Chondrocyte (in vitro differentiated cells): ENCODE data around the gene SORL1-AS1.

Experiments used
- DNase-seq: peaks from one replicate; pipeline ENCODE4 v3.0.0; 2021; ENCODE audit warnings: mixed read lengths, low spot score
- H3K27ac Mint-ChIP-seq: one replicate; pipeline ENCODE4 v1.8.0; 2021; ENCODE audit warnings: mild to moderate bottlenecking, moderate library complexity, mixed read lengths; ENCODE audit not compliant: unreplicated experiment
- H3K27me3 Mint-ChIP-seq: 2 replicates; pipeline ENCODE4 v1.8.0; 2021; ENCODE audit warnings: low read depth, mixed read lengths
- H3K36me3 Mint-ChIP-seq: 2 replicates; pipeline ENCODE4 v1.8.0; 2021; ENCODE audit warnings: low read depth, mixed read lengths
- H3K4me1 Mint-ChIP-seq: 2 replicates; pipeline ENCODE4 v1.8.0; 2021; ENCODE audit warnings: low read depth, mild to moderate bottlenecking, mixed read lengths
- H3K4me3 Mint-ChIP-seq: one replicate; pipeline ENCODE4 v1.8.0; 2021; ENCODE audit warnings: mild to moderate bottlenecking, moderate library complexity, mixed read lengths; ENCODE audit not compliant: unreplicated experiment
- H3K9me3 Mint-ChIP-seq: 2 replicates; pipeline ENCODE4 v1.8.0; 2021; ENCODE audit warnings: low read depth, mixed read lengths
- TF ChIP-seq, protein P1 (sequence below): fragments of 200-600 bp; sonication (generic); IDR thresholded peaks from 2 replicates; pipeline ENCODE4 v1.5.0; 2021; ENCODE audit warnings: antibody characterized with exemption, mild to moderate bottlenecking, moderate library complexity

The SORL1-AS1 gene

DNA sequence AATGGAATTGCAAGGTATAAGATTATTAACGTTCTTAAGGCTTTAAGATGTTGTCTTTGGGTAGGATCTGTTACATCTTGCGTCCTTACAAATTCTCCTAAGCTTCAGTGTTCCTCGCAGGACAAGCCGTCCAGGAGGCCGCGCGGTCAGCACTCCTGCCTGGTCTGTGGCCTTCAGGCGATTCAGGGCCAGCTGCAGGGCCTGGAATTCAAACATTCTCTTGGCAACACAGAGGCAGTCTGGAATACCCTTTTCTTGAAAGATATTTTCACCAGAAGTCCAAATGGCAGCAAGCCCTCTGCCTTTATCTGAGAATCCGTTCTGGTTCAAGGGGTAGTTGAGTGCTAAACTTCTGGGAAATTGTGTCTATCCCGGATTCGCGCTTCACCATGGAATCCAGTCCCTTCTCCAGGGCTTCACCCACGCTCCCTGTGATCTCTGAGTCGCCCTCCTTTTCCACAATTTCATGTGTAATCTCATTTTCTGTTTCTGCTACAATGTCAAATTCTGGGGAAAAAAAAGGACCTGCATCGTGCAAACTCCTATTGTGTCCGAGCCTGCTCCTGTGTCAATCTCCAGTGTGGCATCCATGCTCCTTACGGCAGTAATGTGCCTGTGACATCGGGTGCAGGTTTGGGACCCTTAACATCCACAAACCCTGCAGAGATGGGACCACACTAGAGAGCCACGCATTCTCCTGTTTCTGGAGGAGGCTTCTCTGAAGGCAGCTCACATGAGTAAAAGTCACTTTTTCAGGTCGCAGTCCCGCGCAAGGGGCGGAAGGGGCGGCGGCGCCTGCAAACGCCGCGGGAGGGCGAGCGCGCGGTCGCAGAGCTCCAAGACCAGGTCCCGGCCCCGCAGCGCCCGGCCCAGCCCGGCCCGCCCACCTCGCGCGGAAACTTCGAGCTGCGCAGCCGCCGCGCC, 26.0 kb downstream of the SORL1-AS1 start:
- no peak for DNase-seq
- Mint-ChIP-seq H3K27ac (no peak overlapping the region), H3K4me1 (peaks cover 4% of the 10 kb centered on the region), H3K27me3 (peaks cover 61% of the 10 kb centered on the region), H3K9me3 (no peaks in the 10 kb centered on the region), H3K36me3 (peaks cover 5% of the 10 kb centered on the region), H3K4me3 (peak overlapping the region; percentile 53)
- TF ChIP-seq, protein P1, sequence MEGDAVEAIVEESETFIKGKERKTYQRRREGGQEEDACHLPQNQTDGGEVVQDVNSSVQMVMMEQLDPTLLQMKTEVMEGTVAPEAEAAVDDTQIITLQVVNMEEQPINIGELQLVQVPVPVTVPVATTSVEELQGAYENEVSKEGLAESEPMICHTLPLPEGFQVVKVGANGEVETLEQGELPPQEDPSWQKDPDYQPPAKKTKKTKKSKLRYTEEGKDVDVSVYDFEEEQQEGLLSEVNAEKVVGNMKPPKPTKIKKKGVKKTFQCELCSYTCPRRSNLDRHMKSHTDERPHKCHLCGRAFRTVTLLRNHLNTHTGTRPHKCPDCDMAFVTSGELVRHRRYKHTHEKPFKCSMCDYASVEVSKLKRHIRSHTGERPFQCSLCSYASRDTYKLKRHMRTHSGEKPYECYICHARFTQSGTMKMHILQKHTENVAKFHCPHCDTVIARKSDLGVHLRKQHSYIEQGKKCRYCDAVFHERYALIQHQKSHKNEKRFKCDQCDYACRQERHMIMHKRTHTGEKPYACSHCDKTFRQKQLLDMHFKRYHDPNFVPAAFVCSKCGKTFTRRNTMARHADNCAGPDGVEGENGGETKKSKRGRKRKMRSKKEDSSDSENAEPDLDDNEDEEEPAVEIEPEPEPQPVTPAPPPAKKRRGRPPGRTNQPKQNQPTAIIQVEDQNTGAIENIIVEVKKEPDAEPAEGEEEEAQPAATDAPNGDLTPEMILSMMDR = peak; percentile 30

DNA sequence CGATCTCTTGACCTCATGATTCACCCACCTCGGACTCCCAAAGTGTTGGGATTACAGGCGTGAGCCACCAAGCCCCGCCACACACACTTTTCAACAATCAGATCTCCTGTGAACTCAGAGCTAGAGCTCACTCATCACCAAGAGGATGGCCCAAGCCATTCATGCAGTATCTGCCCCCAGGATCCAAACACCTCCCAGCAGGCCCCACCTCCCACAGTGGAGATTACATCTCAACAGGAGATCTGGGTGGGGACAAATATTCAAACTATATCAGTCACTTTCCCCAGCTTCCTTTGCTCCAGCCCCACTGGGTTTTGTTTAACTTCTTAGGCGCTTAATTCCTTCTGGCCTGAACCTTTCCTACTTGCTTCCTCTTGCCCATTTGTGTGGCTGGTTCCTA, 26.9 kb downstream of the SORL1-AS1 start:
- DNase-seq = no peak
- Mint-ChIP-seq H3K4me3 (no peak overlapping the region), H3K4me1 (peaks cover 4% of the 10 kb centered on the region), H3K9me3 (no peaks in the 10 kb centered on the region), H3K27ac (no peak overlapping the region), H3K36me3 (peaks cover 5% of the 10 kb centered on the region), H3K27me3 (peaks cover 65% of the 10 kb centered on the region)
- TF ChIP-seq, protein P1 = no peak

DNA sequence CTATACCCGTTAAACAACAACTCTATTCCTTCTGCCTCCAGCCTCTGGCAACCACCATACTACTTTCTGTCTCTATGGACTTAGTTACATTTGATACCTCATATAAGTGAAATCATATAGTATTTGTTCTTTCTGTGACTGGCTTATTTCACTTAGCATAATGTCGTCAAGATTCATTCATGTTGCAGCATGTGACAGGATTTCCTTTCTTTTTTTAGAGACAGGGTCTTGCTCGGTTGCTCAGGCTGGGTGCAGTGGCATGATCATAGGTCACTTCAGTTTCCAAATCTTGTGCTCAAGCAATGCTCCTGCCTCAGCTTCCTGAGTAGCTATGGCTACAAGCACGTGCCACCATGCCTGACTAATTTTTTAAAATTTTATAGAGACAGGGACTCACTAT, 30.1 kb downstream of the SORL1-AS1 start:
- Mint-ChIP-seq H3K27ac (no peak overlapping the region), H3K27me3 (peaks cover 65% of the 10 kb centered on the region), H3K36me3 (peaks cover 5% of the 10 kb centered on the region), H3K4me3 (no peak overlapping the region), H3K9me3 (no peaks in the 10 kb centered on the region), H3K4me1 (peaks cover 4% of the 10 kb centered on the region)
- TF ChIP-seq, protein P1 = no peak
- no peak for DNase-seq

DNA sequence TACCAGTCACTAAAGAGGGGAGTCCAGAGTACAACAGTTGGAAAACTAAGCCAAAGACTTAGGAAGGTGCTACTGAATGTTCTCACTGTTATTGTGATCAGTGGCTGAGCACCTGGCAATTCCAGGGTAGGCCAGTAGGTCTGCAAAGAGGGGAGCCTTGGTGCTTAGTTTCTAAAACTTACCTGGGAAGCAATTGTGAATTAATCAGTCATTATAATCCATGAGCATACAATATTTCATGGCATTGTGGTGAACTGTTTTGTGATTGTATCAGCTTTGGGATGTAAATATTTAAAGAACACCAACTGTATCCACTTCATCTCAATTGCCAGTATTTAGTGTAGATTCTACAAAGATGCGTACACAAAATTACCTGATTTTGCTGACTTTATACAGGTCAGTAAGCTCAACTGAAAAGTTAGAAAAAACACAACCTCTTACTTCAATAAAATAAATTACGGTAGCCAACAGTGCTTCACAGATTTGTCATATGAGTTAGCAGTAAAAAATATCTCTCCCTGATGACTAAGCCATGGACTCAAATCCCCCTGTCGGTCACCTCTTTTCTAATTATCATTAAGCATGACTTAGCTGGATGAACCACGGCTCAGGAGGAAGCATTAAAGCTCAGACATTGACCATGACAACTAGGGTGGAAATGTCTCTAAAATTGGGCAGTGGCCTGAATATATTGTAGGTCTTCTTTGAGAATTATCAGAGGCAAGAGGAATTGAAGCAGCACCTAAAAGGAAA, 31.4 kb downstream of the SORL1-AS1 start:
- H3K36me3 Mint-ChIP-seq = peaks cover 5% of the 10 kb centered on the region
- peaks cover 10% of the 10 kb centered on the region for H3K4me1 Mint-ChIP-seq
- H3K27me3 Mint-ChIP-seq = peaks cover 59% of the 10 kb centered on the region
- no peak overlapping the region for H3K27ac Mint-ChIP-seq
- TF ChIP-seq, protein P1 = no peak
- H3K4me3 Mint-ChIP-seq = no peak overlapping the region
- no peaks in the 10 kb centered on the region for H3K9me3 Mint-ChIP-seq
- no peak for DNase-seq

DNA sequence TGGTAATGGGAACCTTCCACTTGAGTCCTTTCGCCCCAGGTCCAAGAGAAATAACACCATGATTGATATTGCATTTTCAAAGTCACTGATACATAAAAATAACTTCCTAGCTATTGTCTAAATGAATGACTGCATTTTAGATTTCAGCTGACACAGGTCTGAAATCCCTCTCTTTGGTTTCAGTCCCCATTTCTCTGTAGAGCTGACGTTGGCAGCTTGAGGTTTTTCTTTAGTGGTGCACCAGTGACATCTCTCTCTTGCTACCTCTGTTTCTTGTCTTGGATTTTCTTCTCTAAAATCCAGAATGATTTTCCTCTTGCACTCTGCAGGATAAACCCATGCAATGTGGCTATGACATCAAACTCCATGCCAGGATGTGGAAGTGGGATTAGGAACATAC, 32.4 kb downstream of the SORL1-AS1 start:
- TF ChIP-seq, protein P1 = no peak
- H3K9me3 Mint-ChIP-seq = no peaks in the 10 kb centered on the region
- H3K4me1 Mint-ChIP-seq = peaks cover 13% of the 10 kb centered on the region
- peaks cover 5% of the 10 kb centered on the region for H3K36me3 Mint-ChIP-seq
- peaks cover 53% of the 10 kb centered on the region for H3K27me3 Mint-ChIP-seq
- DNase-seq = no peak
- H3K27ac Mint-ChIP-seq = no peak overlapping the region
- H3K4me3 Mint-ChIP-seq = no peak overlapping the region
